Right atrium auricular region (tissue), 2 donors: Measurements from ENCODE around the gene ENTR1. TPM values are rescaled to one million over a fixed set of nuclear protein-coding genes. Genes with fewer than 3 reads are reported as not detected.

ENCODE experiments used
- DNase-seq: peaks from one replicate; pipeline ENCODE4 v3.0.0-alpha.2; 2019; ENCODE audit warnings: low spot score
- H3K27ac ChIP-seq, 2 donors: fragments of 200-600 bp; sonication (generic); 1 replicate in 1 of 2; 2 replicates in 1 of 2; pipeline ENCODE4 v1.5.1; 2016 to 2019
- H3K27me3 ChIP-seq, 2 donors: fragments of 200-600 bp; sonication (generic); one replicate each; pipeline versions ENCODE4 v1.5.1 to v1.6.0; 2017 to 2019
- H3K36me3 ChIP-seq: fragments of 200-600 bp; sonication (generic); one replicate; pipeline ENCODE4 v1.5.1; 2016
- H3K4me1 ChIP-seq, 2 donors: fragments of 200-600 bp; sonication (generic); one replicate each; pipeline versions ENCODE4 v1.5.1 to v1.6.0; 2017 to 2019
- H3K4me3 ChIP-seq, 2 donors: fragments of 200-600 bp; sonication (generic); 1 replicate in 1 of 2; 2 replicates in 1 of 2; pipeline ENCODE4 v1.5.1; 2017 to 2019; ENCODE audit warnings: mild to moderate bottlenecking in 1 of 2, moderate library complexity in 1 of 2
- H3K9me3 ChIP-seq, 2 donors: fragments of 200-600 bp; sonication (generic); one replicate each; pipeline ENCODE4 v1.5.1; 2019
- CTCF ChIP-seq, 2 donors: fragments of 200-600 bp; sonication (generic); IDR thresholded peaks; one replicate each; pipeline ENCODE4 v1.5.1; 2019; ENCODE audit warnings: antibody characterized with exemption in 2 of 2
- total RNA-seq, 2 donors: library from RNA; depleted of rRNA; stranded (reverse); fragments of >200 nt; gene quantifications; one replicate each; pipeline ENCODE4 v1.1.0, GENCODE V29; 2016

The ENTR1 gene
- total RNA-seq, 2 donors from 2014 or later = 10.3 to 17.6 TPM

DNA sequence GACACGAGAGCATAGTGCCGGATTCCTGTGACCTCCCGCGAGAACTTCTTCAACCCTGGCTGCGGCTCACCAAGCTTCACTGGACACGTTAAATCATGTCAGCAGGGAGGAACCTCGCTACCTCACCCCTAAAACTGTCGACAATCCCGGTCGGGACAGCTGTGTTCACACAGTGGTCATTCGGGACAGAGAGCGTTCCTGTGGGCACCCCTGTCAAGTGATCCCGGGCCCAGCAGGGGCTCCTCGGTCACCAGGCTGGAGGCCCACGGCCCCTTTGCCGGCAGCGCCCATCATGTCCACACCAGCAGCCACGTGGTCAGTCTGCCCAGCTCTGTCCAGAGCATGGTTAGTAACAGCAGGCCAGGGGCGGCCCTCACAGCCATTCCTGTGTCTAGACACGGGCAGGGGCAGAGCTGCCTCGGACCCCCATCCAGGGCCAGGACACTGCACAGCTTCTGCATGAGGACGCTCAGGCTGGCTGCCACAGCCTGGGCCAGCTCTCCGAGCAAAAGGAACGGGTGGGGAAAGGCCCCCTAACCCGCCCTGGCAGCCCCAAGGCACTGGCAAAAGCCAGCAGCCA lies 25.7 kb upstream of the ENTR1 start:
- H3K4me3 ChIP-seq = no peak overlapping the region
- no peak for TF ChIP-seq CTCF (IDR thresholded peaks at IDR 0.05)
- no peak for DNase-seq
- H3K36me3 ChIP-seq = peaks cover 11% of the 10 kb centered on the region
- peaks cover 0 to 37% of the 10 kb centered on the region in 2 donors for H3K4me1 ChIP-seq
- no peaks in the 10 kb centered on the region for H3K27me3 ChIP-seq
- no peak overlapping the region for H3K27ac ChIP-seq
- H3K9me3 ChIP-seq = no peaks in the 10 kb centered on the region

DNA sequence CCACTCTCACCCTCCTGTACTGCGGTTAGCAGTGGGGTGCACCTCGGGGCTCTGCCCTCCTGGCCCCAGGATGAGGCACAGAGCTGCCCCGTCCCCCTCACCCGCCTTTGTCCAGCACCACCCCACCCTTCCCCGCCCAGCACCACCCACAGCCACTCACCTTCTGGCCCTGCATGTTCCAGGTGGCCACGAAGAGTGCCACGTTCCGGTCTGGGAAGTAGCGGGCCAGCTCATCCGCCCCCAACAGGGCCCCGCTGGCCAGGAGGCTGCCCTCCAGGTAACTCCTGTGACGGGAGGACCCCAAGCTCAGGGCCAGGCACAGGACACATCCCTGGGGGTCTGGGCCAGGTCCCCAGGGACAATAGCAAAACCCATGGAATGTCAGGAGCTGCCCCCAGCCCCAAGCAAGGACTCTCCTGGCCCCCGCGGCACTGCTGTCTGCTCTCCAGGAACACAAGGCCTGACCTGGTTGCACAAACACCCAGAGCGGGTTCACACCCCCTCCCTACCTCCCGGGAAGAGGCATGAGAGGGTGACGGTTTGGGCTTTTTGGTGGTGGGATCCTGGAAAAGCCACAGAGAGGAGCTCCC lies 24.3 kb upstream of the ENTR1 start:
- DNase-seq = no peak
- H3K27me3 ChIP-seq = no peaks in the 10 kb centered on the region
- H3K9me3 ChIP-seq = no peaks in the 10 kb centered on the region
- peaks cover 0 to 28% of the 10 kb centered on the region in 2 donors for H3K4me1 ChIP-seq
- H3K27ac ChIP-seq = no peak overlapping the region
- H3K4me3 ChIP-seq = no peak overlapping the region
- peaks cover 9% of the 10 kb centered on the region for H3K36me3 ChIP-seq
- no peak for TF ChIP-seq CTCF (IDR thresholded peaks at IDR 0.05)

DNA sequence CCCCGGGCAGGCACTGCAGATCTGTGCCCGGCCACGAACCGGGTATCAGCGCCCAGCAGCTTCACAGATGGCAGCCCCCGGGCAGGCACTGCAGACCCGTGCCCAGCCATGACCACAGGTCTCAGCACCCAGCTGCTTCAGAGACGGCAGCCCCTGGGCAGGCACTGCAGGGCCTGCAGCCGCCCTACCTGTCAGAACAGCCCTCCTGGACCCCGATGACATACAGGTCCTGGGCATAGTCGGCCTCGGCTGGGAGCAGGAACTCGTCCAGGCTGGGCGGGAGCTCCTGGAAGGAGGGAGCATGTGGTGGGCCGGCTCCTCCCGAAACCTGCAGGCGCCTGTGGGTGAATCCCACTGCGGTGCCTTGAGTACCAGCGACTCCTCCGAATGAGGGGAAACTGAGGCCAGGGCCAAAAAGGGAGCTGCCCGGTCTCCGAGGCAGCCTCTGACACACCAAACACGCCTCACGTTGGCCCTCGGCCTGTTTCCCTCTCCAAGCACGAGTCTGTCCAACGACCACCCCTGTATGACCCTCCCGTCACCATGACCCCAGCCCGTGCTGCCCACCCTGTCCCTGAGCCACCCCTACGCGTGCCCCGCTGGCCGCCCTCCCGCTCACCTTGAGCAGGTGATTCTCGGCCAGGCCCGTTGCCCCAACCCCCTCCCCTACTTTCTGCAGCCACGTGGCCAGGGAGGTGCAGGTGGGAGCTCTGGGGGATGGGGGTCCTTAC lies 23.6 kb upstream of the ENTR1 start:
- no peaks in the 10 kb centered on the region for H3K27me3 ChIP-seq
- DNase-seq = no peak
- H3K36me3 ChIP-seq = peaks cover 15% of the 10 kb centered on the region
- H3K9me3 ChIP-seq = no peaks in the 10 kb centered on the region
- no peak overlapping the region for H3K4me3 ChIP-seq
- no peak overlapping the region for H3K27ac ChIP-seq
- TF ChIP-seq CTCF (IDR thresholded peaks at IDR 0.05) = no peak
- peaks cover 0 to 28% of the 10 kb centered on the region in 2 donors for H3K4me1 ChIP-seq

DNA sequence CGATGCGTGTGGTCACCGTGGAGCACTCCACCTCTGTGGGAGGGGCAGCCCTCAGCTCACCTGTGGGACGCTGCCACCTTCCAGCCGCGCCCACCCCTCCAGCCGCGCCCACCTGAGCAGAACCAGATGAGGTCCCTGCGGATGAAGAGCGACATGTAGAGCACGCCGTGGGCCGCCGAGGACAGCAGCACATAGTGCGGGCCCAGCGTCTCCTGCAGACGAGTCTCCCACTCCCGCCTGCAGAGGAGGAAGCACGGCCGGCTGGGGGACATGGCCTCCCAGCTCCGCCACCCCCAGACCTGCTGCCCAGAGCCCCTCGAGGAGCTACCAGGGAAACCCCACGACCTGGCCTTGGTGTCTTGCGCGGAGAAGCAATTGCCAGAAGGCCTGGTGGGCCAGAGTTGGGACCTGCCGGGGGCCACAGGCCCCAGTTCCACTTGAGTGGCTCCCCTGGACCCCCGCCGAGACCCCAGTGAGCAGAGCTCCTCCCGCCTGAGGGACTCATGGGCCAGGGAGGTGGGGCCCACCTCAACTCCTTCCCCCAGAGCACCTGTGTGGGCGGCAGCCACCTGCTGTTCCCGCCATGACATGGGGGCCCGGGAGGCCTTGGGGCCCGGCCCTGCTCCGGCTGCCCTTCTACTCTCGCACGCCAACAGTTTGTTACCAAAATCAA lies 22.8 kb upstream of the ENTR1 start:
- DNase-seq = no peak

DNA sequence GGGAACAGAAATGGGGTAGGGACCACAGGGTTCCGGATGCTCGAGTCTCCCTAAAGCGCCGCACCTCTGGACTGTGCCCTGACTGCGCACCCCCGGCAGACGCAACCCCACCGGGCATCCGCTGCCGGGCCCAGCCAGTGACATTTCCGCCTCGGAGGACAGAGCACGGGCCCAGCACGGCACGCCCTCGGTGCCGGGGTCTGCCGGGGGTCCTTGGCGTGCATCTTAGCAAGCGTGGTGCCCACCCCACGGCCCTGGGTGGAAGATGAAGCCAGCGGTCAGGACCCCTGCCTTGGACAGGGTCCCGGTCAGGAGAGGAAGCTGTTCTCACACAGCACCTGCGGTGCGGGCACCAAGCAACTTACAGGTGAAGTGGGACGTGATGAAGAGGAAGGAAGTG lies 22.2 kb upstream of the ENTR1 start:
- peaks cover 21% of the 10 kb centered on the region for H3K36me3 ChIP-seq
- no peak for TF ChIP-seq CTCF (IDR thresholded peaks at IDR 0.05)
- no peak for DNase-seq
- no peak overlapping the region for H3K4me3 ChIP-seq
- H3K27ac ChIP-seq = no peak overlapping the region
- H3K27me3 ChIP-seq = no peaks in the 10 kb centered on the region
- H3K9me3 ChIP-seq = no peaks in the 10 kb centered on the region
- H3K4me1 ChIP-seq = peaks cover 0 to 14% of the 10 kb centered on the region in 2 donors

More for the DNA sequence above, 22.8 kb upstream of the ENTR1 start:
- Histone ChIP-seq H3K9me3 (no peaks in the 10 kb centered on the region), H3K4me1 (peaks cover 0 to 20% of the 10 kb centered on the region in 2 donors), H3K27me3 (no peaks in the 10 kb centered on the region), H3K4me3 (no peak overlapping the region), H3K27ac (no peak overlapping the region), H3K36me3 (peaks cover 21% of the 10 kb centered on the region)
- TF ChIP-seq CTCF (IDR thresholded peaks at IDR 0.05) = no peak
